ENCODE results near the gene ME2.

DNA sequence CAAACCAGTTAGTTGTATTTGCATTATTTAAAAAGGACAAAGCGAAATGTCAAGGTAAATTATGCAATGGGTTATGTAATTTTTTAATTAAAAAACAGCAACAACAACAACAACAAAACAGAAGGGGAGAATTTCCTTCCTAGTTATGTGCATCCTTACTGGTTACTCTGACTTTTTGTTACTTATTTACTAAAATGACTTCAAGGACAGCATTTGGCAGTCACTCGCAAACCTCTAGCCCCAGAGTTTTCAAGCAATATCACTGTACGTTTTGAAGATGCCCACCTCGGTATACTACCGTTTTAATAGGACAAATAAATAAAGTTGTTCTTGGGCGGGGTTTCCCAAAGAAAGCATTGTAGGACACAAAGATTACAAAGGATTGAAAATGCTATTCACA is 34.4 kb upstream of the ME2 start:
- no peak for TF ChIP-seq CTCF (IDR thresholded peaks at IDR 0.05)
- no peak for TF ChIP-seq EP300 (IDR thresholded peaks at IDR 0.05)
- no peak for TF ChIP-seq POLR2A (IDR thresholded peaks at IDR 0.05; ENCODE audit: low read depth)
- no peak for TF ChIP-seq POLR2AphosphoS5 (IDR thresholded peaks at IDR 0.05)
